Naive thymus-derived CD8-positive, alpha-beta T cell (primary cell): Measurements from ENCODE around the gene RAB7B. TPM values are rescaled to one million over a fixed set of nuclear protein-coding genes. Genes with fewer than 3 reads are reported as not detected.

Experiments
- ATAC-seq, 2 donors: fragments of 150-1000 bp; cut with Tn5 transposase in 1 of 2; sonication (Bioruptor Pico), chemical (Tn5 transposase) in 1 of 2; 1 replicate in 1 of 2; 2 replicates in 1 of 2; pipeline ENCODE4 v1.10.0; 2021; ENCODE audit warnings: mild to moderate bottlenecking in 2 of 2, moderate library complexity in 2 of 2
- POLR2A ChIA-PET: fragments of 350-600 bp; sonication (Branson Sonifier 250); formaldehyde crosslinking; loops from one replicate; lab custom pipeline; 2021; ENCODE audit warnings: antibody characterized with exemption; lab: Charles Lee
- DNase-seq, 10 donors: peaks; one replicate each; pipeline versions ENCODE4 v3.0.0 to v3.0.0-alpha.2; 2020 to 2022
- H3K27ac Mint-ChIP-seq, 10 donors: one replicate each; pipeline ENCODE4 v1.8.0; 2020 to 2022; ENCODE audit warnings: mild to moderate bottlenecking in 10 of 10, mixed read lengths in 10 of 10, moderate library complexity in 4 of 10, inconsistent platforms in 1 of 10
- H3K27me3 Mint-ChIP-seq, 5 donors: one replicate each; pipeline ENCODE4 v1.8.0; 2021 to 2022; ENCODE audit warnings: mixed read lengths in 5 of 5
- H3K36me3 Mint-ChIP-seq, 3 donors: one replicate each; pipeline ENCODE4 v1.8.0; 2020 to 2022; ENCODE audit warnings: mixed read lengths in 3 of 3, mild to moderate bottlenecking in 2 of 3, inconsistent platforms in 1 of 3
- H3K4me1 Mint-ChIP-seq, 4 donors: one replicate each; pipeline ENCODE4 v1.8.0; 2021 to 2022; ENCODE audit warnings: mixed read lengths in 4 of 4
- H3K4me3 Mint-ChIP-seq, 10 donors: one replicate each; pipeline ENCODE4 v1.8.0; 2020 to 2022; ENCODE audit warnings: mild to moderate bottlenecking in 10 of 10, mixed read lengths in 10 of 10, moderate library complexity in 6 of 10, inconsistent platforms in 1 of 10
- H3K9me3 Mint-ChIP-seq, 9 donors: one replicate each; pipeline ENCODE4 v1.8.0; 2020 to 2022; ENCODE audit warnings: mixed read lengths in 9 of 9, mild to moderate bottlenecking in 3 of 9, inconsistent platforms in 1 of 9, moderate library complexity in 1 of 9
- polyA plus RNA-seq, 3 donors: library from polyadenylated mRNA; unstranded; fragments of 300-500 nt; fragmentation: Illumina TruSeq; gene quantifications; one replicate each; pipeline ENCODE4 v1.2.3, GENCODE V29; 2021
- total RNA-seq, 8 experiments: library from RNA in 2 of 8; stranded (reverse) in 2 of 8; gene quantifications; one replicate each; pipeline ENCODE4 v1.2.3 and lab custom pipeline; 2021 to 2026

RAB7B gene
- total and polyA plus RNA-seq, 5 experiments from 2014 or later, result not detected

- no peaks in the 10 kb centered on the region for H3K36me3 Mint-ChIP-seq
- peaks cover 10 to 68% (median 13%) of the 10 kb centered on the region in 4 donors for H3K4me1 Mint-ChIP-seq
- DNase-seq (no peak), ATAC-seq (no peak)
- no peaks in the 10 kb centered on the region for H3K9me3 Mint-ChIP-seq
- H3K27me3 Mint-ChIP-seq, result peaks cover 0 to 16% (median 6%) of the 10 kb centered on the region in 5 donors
- POLR2A ChIA-PET, result no interaction called here
- peak overlapping the region in 1 of 10 donors; percentile 13 for H3K27ac Mint-ChIP-seq
- H3K4me3 Mint-ChIP-seq, result no peak overlapping the region
Observed at GRCh38 chr1:206036663-206037455, 33.7 kb upstream of the RAB7B start.

- H3K27me3 Mint-ChIP-seq, result peaks cover 2 to 16% (median 7%) of the 10 kb centered on the region in 5 donors
- peak overlapping the region in 5 of 10 donors; percentile 11 to 80 (median 19) for H3K4me3 Mint-ChIP-seq
- ATAC-seq (peak; percentile 25 to 49), DNase-seq (no peak)
- no peaks in the 10 kb centered on the region for H3K9me3 Mint-ChIP-seq
- POLR2A ChIA-PET, result no interaction called here
- H3K4me1 Mint-ChIP-seq, result peaks cover 14 to 59% (median 18%) of the 10 kb centered on the region in 4 donors
- H3K36me3 Mint-ChIP-seq, result no peaks in the 10 kb centered on the region
- peak overlapping the region in 3 of 10 donors; percentile 14 to 57 (median 33) for H3K27ac Mint-ChIP-seq
Observed at GRCh38 chr1:206035027-206035426, 31.8 kb upstream of the RAB7B start.

GRCh38 chr1:206032380-206033140 lies 29.4 kb upstream of the RAB7B start:
- Mint-ChIP-seq H3K4me1 (peaks cover 7 to 42% (median 12%) of the 10 kb centered on the region in 4 donors), H3K27ac (peak overlapping the region in 1 of 10 donors; percentile 49), H3K4me3 (no peak overlapping the region), H3K36me3 (no peaks in the 10 kb centered on the region), H3K9me3 (no peaks in the 10 kb centered on the region), H3K27me3 (peaks cover 4 to 22% (median 10%) of the 10 kb centered on the region in 5 donors)
- ATAC-seq (no peak), DNase-seq (no peak)
- POLR2A ChIA-PET, result no interaction called here

- POLR2A ChIA-PET, result interaction anchor here (0.6 kb wide), 1 partner anchor 889 kb away, joined by 3 read pairs; no protein-coding TSS in a partner anchor
- H3K27me3 Mint-ChIP-seq, result peaks cover 4 to 24% (median 14%) of the 10 kb centered on the region in 5 donors
- no peaks in the 10 kb centered on the region for H3K9me3 Mint-ChIP-seq
- H3K4me1 Mint-ChIP-seq, result peaks cover 7 to 32% (median 12%) of the 10 kb centered on the region in 4 donors
- peak; percentile 26 to 80 (median 51) for DNase-seq
- H3K4me3 Mint-ChIP-seq, result peak overlapping the region in 1 of 10 donors; percentile 43
- peak; percentile 88 to 94 for ATAC-seq
- H3K27ac Mint-ChIP-seq, result peak overlapping the region in 1 of 10 donors; percentile 6
- no peaks in the 10 kb centered on the region for H3K36me3 Mint-ChIP-seq
Observed at GRCh38 chr1:206030714-206031113, 27.5 kb upstream of the RAB7B start.

- POLR2A ChIA-PET, result interaction anchor here (0.6 kb wide), 1 partner anchor 890 kb away, joined by 3 read pairs; no protein-coding TSS in a partner anchor
- no peaks in the 10 kb centered on the region for H3K9me3 Mint-ChIP-seq
- peaks cover 4 to 22% (median 12%) of the 10 kb centered on the region in 5 donors for H3K27me3 Mint-ChIP-seq
- H3K36me3 Mint-ChIP-seq, result no peaks in the 10 kb centered on the region
- ATAC-seq, result no peak
- H3K27ac Mint-ChIP-seq, result no peak overlapping the region
- no peak for DNase-seq
- H3K4me1 Mint-ChIP-seq, result peaks cover 7 to 28% (median 11%) of the 10 kb centered on the region in 4 donors
- no peak overlapping the region for H3K4me3 Mint-ChIP-seq
Observed at GRCh38 chr1:206030191-206030590, 27.0 kb upstream of the RAB7B start.

- ATAC-seq (no peak), DNase-seq (no peak)
- Mint-ChIP-seq H3K36me3 (no peaks in the 10 kb centered on the region), H3K27me3 (peaks cover 3 to 22% (median 12%) of the 10 kb centered on the region in 5 donors), H3K4me1 (peaks cover 3 to 21% (median 5%) of the 10 kb centered on the region in 4 donors), H3K27ac (no peak overlapping the region), H3K4me3 (no peak overlapping the region), H3K9me3 (no peaks in the 10 kb centered on the region)
- POLR2A ChIA-PET, result no interaction called here
Observed at GRCh38 chr1:206029484-206029883, 26.3 kb upstream of the RAB7B start.

GRCh38 chr1:206025283-206025820 lies 22.2 kb upstream of the RAB7B start:
- Mint-ChIP-seq H3K4me3 (no peak overlapping the region), H3K27ac (no peak overlapping the region), H3K36me3 (no peaks in the 10 kb centered on the region), H3K4me1 (peaks cover 0 to under 1% (median 0%) of the 10 kb centered on the region in 4 donors), H3K27me3 (peaks cover 2 to 30% (median 7%) of the 10 kb centered on the region in 5 donors), H3K9me3 (no peaks in the 10 kb centered on the region)
- POLR2A ChIA-PET, result no interaction called here
- DNase-seq (no peak), ATAC-seq (no peak)

GRCh38 chr1:206023695-206024094 lies 20.5 kb upstream of the RAB7B start, which contains the start of gene CTSE:
Gene CTSE, minus strand, starts transcription at chr1:206023895. Its CDS starts 104 bp downstream, at chr1:206023791.
- no peak within 1 kb of the TSS for H3K4me3 Mint-ChIP-seq
- POLR2A ChIA-PET, result no interaction called here
- ATAC-seq (no peak), DNase-seq (no peak)
- H3K36me3 Mint-ChIP-seq, result no peaks in the 10 kb centered on the region
- peak within 1 kb of the TSS in 1 of 10 donors; percentile 9 for H3K27ac Mint-ChIP-seq
- no peaks in the 10 kb centered on the region for H3K9me3 Mint-ChIP-seq
- no peaks in the 10 kb centered on the region for H3K4me1 Mint-ChIP-seq
- peaks cover 0 to 25% (median 7%) of the 10 kb centered on the region in 5 donors for H3K27me3 Mint-ChIP-seq

GRCh38 chr1:206022766-206023165 lies 19.6 kb upstream of the RAB7B start:
- Mint-ChIP-seq H3K27ac (peak overlapping the region in 1 of 10 donors; percentile 9), H3K4me3 (no peak overlapping the region), H3K36me3 (no peaks in the 10 kb centered on the region), H3K9me3 (no peaks in the 10 kb centered on the region), H3K4me1 (no peaks in the 10 kb centered on the region), H3K27me3 (peaks cover 0 to 20% (median 4%) of the 10 kb centered on the region in 5 donors)
- DNase-seq (no peak), ATAC-seq (no peak)
- POLR2A ChIA-PET, result no interaction called here

- H3K9me3 Mint-ChIP-seq, result no peaks in the 10 kb centered on the region
- ATAC-seq (no peak), DNase-seq (no peak)
- POLR2A ChIA-PET, result no interaction called here
- no peak overlapping the region for H3K4me3 Mint-ChIP-seq
- H3K4me1 Mint-ChIP-seq, result no peaks in the 10 kb centered on the region
- peaks cover 0 to 20% (median 2%) of the 10 kb centered on the region in 5 donors for H3K27me3 Mint-ChIP-seq
- no peak overlapping the region for H3K27ac Mint-ChIP-seq
- H3K36me3 Mint-ChIP-seq, result no peaks in the 10 kb centered on the region
Observed at GRCh38 chr1:206021626-206022365, 18.6 kb upstream of the RAB7B start.

- Mint-ChIP-seq H3K4me1 (no peaks in the 10 kb centered on the region), H3K9me3 (no peaks in the 10 kb centered on the region), H3K27ac (no peak overlapping the region), H3K27me3 (peaks cover 0 to 20% (median 2%) of the 10 kb centered on the region in 5 donors), H3K36me3 (no peaks in the 10 kb centered on the region), H3K4me3 (no peak overlapping the region)
- ATAC-seq (no peak), DNase-seq (no peak)
- POLR2A ChIA-PET, result no interaction called here
Observed at GRCh38 chr1:206021008-206021625, 17.9 kb upstream of the RAB7B start.
